ENCODE data around the gene ASB4.

- no peak for TF ChIP-seq CTCF (IDR thresholded peaks at IDR 0.05)
- TF ChIP-seq POLR2A (IDR thresholded peaks at IDR 0.05): no peak
Observed at GRCh38 chr7:95525503-95525902, 39.8 kb downstream of the ASB4 start.

Data from heart left ventricle (tissue), 13 donors.